GM23338 (cell line): ENCODE data around the gene CANX. TPM values are rescaled to one million over a fixed set of nuclear protein-coding genes. Genes with fewer than 3 reads are reported as not detected.
A peak's percentile ranks its signal among the peaks of the same experiment; 100 is the strongest.

ENCODE experiments used
- ATAC-seq: fragments of 200-7000 bp; cut with Tn5 transposase; 3 replicates; pipeline ENCODE4 v1.9.1; 2020
- DNase-seq: peaks from one replicate; pipeline ENCODE4 v3.0.0-alpha.2; 2015; ENCODE audit warnings: low spot score
- H2AFZ ChIP-seq: fragments of 200-600 bp; sonication (generic); 2 replicates; pipeline ENCODE4 v1.8.0; 2016; ENCODE audit warnings: antibody characterized with exemption, mild to moderate bottlenecking, moderate library complexity
- H3F3A ChIP-seq: fragments of 200-600 bp; sonication (generic); replicated peaks from 2 replicates; pipeline ENCODE4 v1.8.0; 2017; ENCODE audit warnings: antibody characterized with exemption, mixed run types, low read depth
- H3K27ac ChIP-seq: fragments of 200-600 bp; sonication (generic); 2 replicates; pipeline ENCODE4 v1.6.1; 2016; ENCODE audit warnings: low read depth
- H3K27me3 ChIP-seq: fragments of 200-600 bp; sonication (generic); 2 replicates; pipeline ENCODE4 v1.8.0; 2016; ENCODE audit warnings: mild to moderate bottlenecking, mixed run types, moderate library complexity; ENCODE audit not compliant: insufficient read depth
- H3K36me3 ChIP-seq: fragments of 200-600 bp; sonication (generic); 2 replicates; pipeline ENCODE4 v1.8.0; 2016; ENCODE audit warnings: mild to moderate bottlenecking; ENCODE audit not compliant: insufficient read depth
- H3K4me1 ChIP-seq: fragments of 200-600 bp; sonication (generic); 2 replicates; pipeline ENCODE4 v1.8.0; 2016; ENCODE audit warnings: mild to moderate bottlenecking, moderate library complexity; ENCODE audit not compliant: insufficient read depth
- H3K4me2 ChIP-seq: fragments of 200-600 bp; sonication (generic); 2 replicates; pipeline ENCODE4 v1.7.1; 2017; ENCODE audit warnings: mixed run types
- H3K4me3 ChIP-seq: fragments of 200-600 bp; sonication (generic); 2 replicates; pipeline ENCODE4 v1.6.1; 2016; ENCODE audit warnings: mixed run types
- H3K79me2 ChIP-seq: fragments of 200-600 bp; sonication (generic); replicated peaks from 2 replicates; pipeline ENCODE4 v1.8.0; 2017; ENCODE audit warnings: mild to moderate bottlenecking; ENCODE audit not compliant: insufficient read depth
- H3K9me2 ChIP-seq: fragments of 200-600 bp; sonication (generic); 2 replicates; pipeline ENCODE4 v1.8.0; 2017; ENCODE audit not compliant: insufficient read depth
- H4K20me1 ChIP-seq: fragments of 200-600 bp; sonication (generic); replicated peaks from 2 replicates; pipeline ENCODE4 v1.8.0; 2017; ENCODE audit warnings: mild to moderate bottlenecking; ENCODE audit not compliant: insufficient read depth
- H3K27ac Mint-ChIP-seq: 2 replicates; pipeline ENCODE4 v1.8.0; 2020; ENCODE audit warnings: inconsistent platforms, mild to moderate bottlenecking, moderate library complexity, mixed read lengths
- H3K27me3 Mint-ChIP-seq: 3 replicates; pipeline ENCODE4 v1.8.0; 2022; ENCODE audit warnings: low read depth, mild to moderate bottlenecking, moderate library complexity, mixed read lengths, inconsistent platforms; ENCODE audit not compliant: insufficient read depth, poor library complexity
- H3K36me3 Mint-ChIP-seq: 3 replicates; pipeline ENCODE4 v1.8.0; 2021; ENCODE audit warnings: low read depth, mild to moderate bottlenecking, inconsistent platforms, moderate library complexity, mixed read lengths
- H3K4me1 Mint-ChIP-seq: 3 replicates; pipeline ENCODE4 v1.8.0; 2020; ENCODE audit warnings: mild to moderate bottlenecking, inconsistent platforms, mixed read lengths
- H3K4me3 Mint-ChIP-seq: 3 replicates; pipeline ENCODE4 v1.8.0; 2021; ENCODE audit warnings: moderate library complexity, mild to moderate bottlenecking, inconsistent platforms, mixed read lengths
- H3K9me3 Mint-ChIP-seq: 3 replicates; pipeline ENCODE4 v1.8.0; 2020; ENCODE audit warnings: moderate library complexity, mild to moderate bottlenecking, inconsistent platforms, mixed read lengths
- CREB1 ChIP-seq: fragments of 250-450 bp; sonication (Bioruptor Pico); IDR thresholded peaks from 2 replicates; pipeline ENCODE4 v1.5.0; 2020; ENCODE audit warnings: low read depth, mild to moderate bottlenecking, moderate library complexity
- CTCF ChIP-seq, 2 experiments: fragments of 200-600 bp in 1 of 2; sonication (generic) in 1 of 2; conservative IDR thresholded peaks; 2 replicates each; pipeline versions ENCODE4 v1.5.1 to v1.6.1; 2016 to 2017; ENCODE audit warnings: antibody characterized with exemption in 2 of 2, low read depth in 2 of 2, mild to moderate bottlenecking in 2 of 2, moderate library complexity in 1 of 2
- ETS1 ChIP-seq: IDR thresholded peaks from 2 replicates; pipeline ENCODE4 v1.6.1; 2016; ENCODE audit warnings: antibody characterized with exemption
- EZH2 ChIP-seq: fragments of 200-600 bp; sonication (generic); IDR thresholded peaks from one replicate; pipeline ENCODE4 v1.8.0; 2017; ENCODE audit warnings: antibody characterized with exemption, mild to moderate bottlenecking, low read depth; ENCODE audit not compliant: unreplicated experiment
- EZH2phosphoT487 ChIP-seq: fragments of 200-600 bp; sonication (generic); IDR thresholded peaks from one replicate; pipeline ENCODE4 v1.8.1; 2018; ENCODE audit warnings: antibody characterized with exemption; ENCODE audit not compliant: unreplicated experiment
- JUNB ChIP-seq: IDR thresholded peaks from one replicate; pipeline ENCODE4 v1.6.1; 2016; ENCODE audit warnings: antibody characterized with exemption; ENCODE audit not compliant: unreplicated experiment
- NANOG ChIP-seq: IDR thresholded peaks from 2 replicates; pipeline ENCODE4 v1.6.1; 2016; ENCODE audit warnings: antibody characterized with exemption, borderline replicate concordance
- POLR2AphosphoS5 ChIP-seq: IDR thresholded peaks from 2 replicates; pipeline ENCODE4 v1.6.1; 2016; ENCODE audit warnings: antibody characterized with exemption, low read depth
- REST ChIP-seq: IDR thresholded peaks from one replicate; pipeline ENCODE4 v1.6.1; 2018; ENCODE audit warnings: antibody characterized with exemption; ENCODE audit not compliant: unreplicated experiment
- STAT1 ChIP-seq: IDR thresholded peaks from one replicate; pipeline ENCODE4 v1.6.1; 2016; ENCODE audit warnings: antibody characterized with exemption; ENCODE audit not compliant: unreplicated experiment
- ZNF114 ChIP-seq: fragments of 250-450 bp; sonication (Bioruptor Pico); IDR thresholded peaks from 2 replicates; pipeline ENCODE4 v1.5.0; 2020; ENCODE audit warnings: mild to moderate bottlenecking, moderate library complexity
- ZNF331 ChIP-seq: fragments of 250-450 bp; sonication (Bioruptor Pico); IDR thresholded peaks from 2 replicates; pipeline ENCODE4 v1.5.0; 2020; ENCODE audit warnings: low read depth, mild to moderate bottlenecking, moderate library complexity
- ZNF462 ChIP-seq: fragments of 250-450 bp; sonication (Bioruptor Pico); IDR thresholded peaks from 2 replicates; pipeline ENCODE4 v1.5.0; 2020; ENCODE audit warnings: mild to moderate bottlenecking, moderate library complexity
- polyA plus RNA-seq: library from polyadenylated mRNA; unstranded; fragments of >200 nt; fragmentation: Nextera tagmentation; extraction: Ambion mirVana; gene quantifications from 2 replicates; pipeline ENCODE4 v1.2.1, GENCODE V29; 2016
- total RNA-seq: library from RNA; depleted of rRNA; stranded (reverse); fragments of >200 nt; shearing (Covaris generic); gene quantifications from 2 replicates; pipeline ENCODE4 v1.2.3, GENCODE V29; 2014

CANX gene
- total and polyA plus RNA-seq, 2 experiments from 2014 or later = 177 to 530 TPM

GRCh38 chr5:179755022-179755421 lies 56.3 kb downstream of the CANX start:
- H3K27me3 ChIP-seq = no peaks in the 10 kb centered on the region
- peak; percentile 84 for ATAC-seq
- Mint-ChIP-seq H3K36me3 (peaks cover 4% of the 10 kb centered on the region), H3K27me3 (peaks cover 4% of the 10 kb centered on the region), H3K27ac (peak overlapping the region; percentile 25; the same call in 1 of the 2 replicates), H3K9me3 (no peaks in the 10 kb centered on the region; the same call in 2 of the 3 replicates), H3K4me1 (peaks cover 35% of the 10 kb centered on the region), H3K4me3 (peak overlapping the region; percentile 1; the same call in 1 of the 3 replicates)
- H3K36me3 ChIP-seq = no peaks in the 10 kb centered on the region
- peak overlapping the region; percentile 73 for H3K27ac ChIP-seq
- H3K79me2 ChIP-seq = peaks cover 98% of the 10 kb centered on the region
- peaks cover 50% of the 10 kb centered on the region for H4K20me1 ChIP-seq
- no peak for TF ChIP-seq REST
- TF ChIP-seq EZH2phosphoT487 = no peak
- TF ChIP-seq ZNF331 = no peak
- no peak for TF ChIP-seq CREB1
- no peak for TF ChIP-seq ZNF114
- TF ChIP-seq STAT1 = no peak
- no peak for TF ChIP-seq JUNB
- TF ChIP-seq NANOG = no peak
- TF ChIP-seq CTCF (conservative IDR thresholded peaks at IDR 0.05; ENCODE audit: low read depth in 2 of 2) = no peak
- TF ChIP-seq ZNF462 (CRISPR knock-in tag) = no peak
- no peak for TF ChIP-seq ETS1
- no peak for TF ChIP-seq EZH2
- TF ChIP-seq POLR2AphosphoS5 = no peak
- peak overlapping the region; percentile 15; the same call in 1 of the 2 replicates for H3K4me2 ChIP-seq
- no peak overlapping the region for H2AFZ ChIP-seq
- 0 out of 2 replicates have a peak, but pooled peaks cover 10% of the 10 kb centered on the region for H3F3A ChIP-seq
- DNase-seq = peak; percentile 68
- peaks cover 19% of the 10 kb centered on the region for H3K4me1 ChIP-seq
- H3K9me2 ChIP-seq = no peaks in the 10 kb centered on the region
- no peak overlapping the region for H3K4me3 ChIP-seq
